Caco-2 (cell line): ENCODE results near the gene SLC39A11. TPM values are rescaled to one million over a fixed set of nuclear protein-coding genes. Genes with fewer than 3 reads are reported as not detected.

Source experiments
- BruUV-seq: library from RNA; stranded (reverse); fragments of 400-500 nt; replicated peaks from 2 replicates; lab custom pipeline; 2021; lab: Mats Ljungman, UMichigan
- CTCF ChIA-PET: fragments of 300-600 bp; sonication (Branson Sonifier 250); formaldehyde crosslinking; loops from one replicate; lab custom pipeline; 2022; ENCODE audit warnings: antibody characterized with exemption; lab: Charles Lee
- POLR2A ChIA-PET: fragments of 300-600 bp; sonication (Branson Sonifier 250); formaldehyde crosslinking; loops from one replicate; lab custom pipeline; 2022; ENCODE audit warnings: antibody characterized with exemption; lab: Charles Lee
- DNase-seq, 2 experiments: peaks; one replicate each; pipeline versions ENCODE4 v3.0.0 to v3.0.0-alpha.2; 2020 to 2022
- H3K27me3 ChIP-seq: replicated peaks from 2 replicates; pipeline ENCODE4 v1.6.0; 2011; ENCODE audit warnings: low read length; ENCODE audit not compliant: control insufficient read depth, insufficient read depth
- H3K36me3 ChIP-seq: 2 replicates; pipeline ENCODE4 v1.5.1; 2011; ENCODE audit warnings: low read length; ENCODE audit not compliant: control insufficient read depth, insufficient read depth
- H3K4me1 ChIP-seq: fragments of 250-450 bp; sonication (Bioruptor Pico); 2 replicates; pipeline ENCODE4 v1.5.1; 2020; ENCODE audit warnings: mild to moderate bottlenecking
- H3K4me3 ChIP-seq: 2 replicates; pipeline ENCODE4 v1.5.1; 2011; ENCODE audit warnings: low read depth, mild to moderate bottlenecking, control low read depth, low read length
- H3K9me3 ChIP-seq: fragments of 250-450 bp; sonication (Bioruptor Pico); 2 replicates; pipeline ENCODE4 v1.5.1; 2020; ENCODE audit warnings: mild to moderate bottlenecking, moderate library complexity
- H3K27ac Mint-ChIP-seq: one replicate; pipeline ENCODE4 v1.8.0; 2022; ENCODE audit warnings: mixed read lengths; ENCODE audit not compliant: unreplicated experiment
- H3K27me3 Mint-ChIP-seq: one replicate; pipeline ENCODE4 v1.8.0; 2022; ENCODE audit warnings: mixed read lengths; ENCODE audit not compliant: insufficient read depth, unreplicated experiment
- H3K36me3 Mint-ChIP-seq: one replicate; pipeline ENCODE4 v1.8.0; 2022; ENCODE audit warnings: mild to moderate bottlenecking, mixed read lengths; ENCODE audit not compliant: insufficient read depth, unreplicated experiment
- H3K4me1 Mint-ChIP-seq: one replicate; pipeline ENCODE4 v1.8.0; 2022; ENCODE audit warnings: low read depth, mixed read lengths; ENCODE audit not compliant: unreplicated experiment
- H3K4me3 Mint-ChIP-seq: one replicate; pipeline ENCODE4 v1.8.0; 2022; ENCODE audit warnings: mild to moderate bottlenecking, moderate library complexity, mixed read lengths; ENCODE audit not compliant: unreplicated experiment
- H3K9me3 Mint-ChIP-seq: one replicate; pipeline ENCODE4 v1.8.0; 2022; ENCODE audit warnings: mixed read lengths; ENCODE audit not compliant: unreplicated experiment
- CTCF ChIP-seq, 2 experiments: fragments of 200-600 bp in 1 of 2; IDR thresholded peaks; 1 replicate in 1 of 2; 2 replicates in 1 of 2; pipeline versions ENCODE4 v1.5.1 to v1.8.0; 2011 to 2022; ENCODE audit warnings: antibody characterized with exemption in 1 of 2, control low read depth in 1 of 2, inconsistent platforms in 1 of 2, low read depth in 1 of 2, low read length in 1 of 2, mild to moderate bottlenecking in 1 of 2, moderate library complexity in 1 of 2; ENCODE audit not compliant: insufficient read depth in 1 of 2, severe bottlenecking in 1 of 2, unreplicated experiment in 1 of 2
- intact Hi-C: fragments of 100-400 bp; cut with micrococcal nuclease; formaldehyde crosslinking; loops from one replicate; pipeline ENCODE4 v1.10.0; 2022; ENCODE audit not compliant: unreplicated experiment
- total RNA-seq: library from RNA; stranded (reverse); gene quantifications from 2 replicates; pipeline ENCODE4 v1.2.3, GENCODE V29; 2022

Gene SLC39A11
- total RNA-seq, 1 experiment from 2014 or later: 26.4 TPM

- intact Hi-C loops: loop anchor here (1.0 to 5.0 kb wide), 4 partner anchors 165 to 645 kb away; a partner anchor contains a TSS
- peaks cover 12% of the 10 kb centered on the region for H3K4me1 Mint-ChIP-seq
- H3K9me3 Mint-ChIP-seq: no peaks in the 10 kb centered on the region
- CTCF ChIA-PET: interaction anchor here (0.6 to 2.2 kb wide), 16 partner anchors 35 to 1428 kb away, joined by 3 to 42 read pairs (median 4); partner anchors contain the start of genes COG1, SLC39A11 and SSTR2
- POLR2A ChIA-PET: interaction anchor here (0.6 kb wide), 1 partner anchor 466 kb away, joined by 3 read pairs; no protein-coding TSS in a partner anchor
- no peaks in the 10 kb centered on the region for H3K9me3 ChIP-seq
- no peak overlapping the region for H3K27ac Mint-ChIP-seq
- TF ChIP-seq CTCF (IDR thresholded peaks at IDR 0.05; ENCODE audit: insufficient read depth in 1 of 2, low read depth in 1 of 2, low read length in 1 of 2, severe bottlenecking in 1 of 2, unreplicated experiment in 1 of 2): peak; percentile 95 to 97
- H3K4me3 ChIP-seq: no peak overlapping the region
- no peaks in the 10 kb centered on the region for H3K4me1 ChIP-seq
- peak; percentile 62 to 78 for DNase-seq
- no peaks in the 10 kb centered on the region; the same call in 1 of the 2 replicates for H3K27me3 ChIP-seq
- no peaks in the 10 kb centered on the region for H3K36me3 Mint-ChIP-seq
- no peaks in the 10 kb centered on the region for H3K27me3 Mint-ChIP-seq
- no peaks in the 10 kb centered on the region for H3K36me3 ChIP-seq
- BruUV-seq: no TSS peak
- H3K4me3 Mint-ChIP-seq: no peak overlapping the region
Observed at GRCh38 chr17:72725433-72726068, 366.9 kb downstream of the SLC39A11 start.

- CTCF ChIA-PET: interaction anchor here (2.0 to 2.2 kb wide), 2 partner anchors 167 to 466 kb away, joined by 21 to 42 read pairs; no protein-coding TSS in a partner anchor
- Histone ChIP-seq H3K9me3 (no peaks in the 10 kb centered on the region), H3K27me3 (no peaks in the 10 kb centered on the region; the same call in 1 of the 2 replicates), H3K4me1 (no peaks in the 10 kb centered on the region), H3K4me3 (no peak overlapping the region), H3K36me3 (no peaks in the 10 kb centered on the region)
- H3K27ac Mint-ChIP-seq: no peak overlapping the region
- H3K36me3 Mint-ChIP-seq: no peaks in the 10 kb centered on the region
- no peak overlapping the region for H3K4me3 Mint-ChIP-seq
- H3K9me3 Mint-ChIP-seq: no peaks in the 10 kb centered on the region
- no peak for TF ChIP-seq CTCF (IDR thresholded peaks at IDR 0.05; ENCODE audit: insufficient read depth in 1 of 2, low read depth in 1 of 2, low read length in 1 of 2, severe bottlenecking in 1 of 2, unreplicated experiment in 1 of 2)
- peaks cover 7% of the 10 kb centered on the region for H3K4me1 Mint-ChIP-seq
- POLR2A ChIA-PET: no interaction called here
- intact Hi-C loops: no loop called here
- no TSS peak for BruUV-seq
- no peaks in the 10 kb centered on the region for H3K27me3 Mint-ChIP-seq
- DNase-seq: no peak
Observed at GRCh38 chr17:72724267-72724666, 368.2 kb downstream of the SLC39A11 start.

- H3K36me3 Mint-ChIP-seq: no peaks in the 10 kb centered on the region
- Histone ChIP-seq H3K9me3 (no peaks in the 10 kb centered on the region), H3K4me3 (no peak overlapping the region), H3K36me3 (no peaks in the 10 kb centered on the region), H3K4me1 (no peaks in the 10 kb centered on the region), H3K27me3 (no peaks in the 10 kb centered on the region; the same call in 1 of the 2 replicates)
- DNase-seq: no peak
- H3K4me3 Mint-ChIP-seq: no peak overlapping the region
- POLR2A ChIA-PET: no interaction called here
- peaks cover 7% of the 10 kb centered on the region for H3K4me1 Mint-ChIP-seq
- intact Hi-C loops: no loop called here
- H3K27me3 Mint-ChIP-seq: no peaks in the 10 kb centered on the region
- no TSS peak for BruUV-seq
- H3K27ac Mint-ChIP-seq: no peak overlapping the region
- CTCF ChIA-PET: no interaction called here
- H3K9me3 Mint-ChIP-seq: no peaks in the 10 kb centered on the region
- TF ChIP-seq CTCF (IDR thresholded peaks at IDR 0.05; ENCODE audit: insufficient read depth in 1 of 2, low read depth in 1 of 2, low read length in 1 of 2, severe bottlenecking in 1 of 2, unreplicated experiment in 1 of 2): no peak
Observed at GRCh38 chr17:72723711-72724110, 368.8 kb downstream of the SLC39A11 start.
